K562 (cell line): ENCODE measurements around the gene ITGAL. TPM values are rescaled to one million over a fixed set of nuclear protein-coding genes. Genes with fewer than 3 reads are reported as not detected.

Source experiments
- BRD4 ChIP-seq: fragments of 200-600 bp; sonication (generic); IDR thresholded peaks from 2 replicates; pipeline ENCODE4 v1.6.1; 2017; ENCODE audit warnings: inconsistent platforms
- CBX2 ChIP-seq: fragments of 200-600 bp; sonication (generic); IDR thresholded peaks from one replicate; pipeline ENCODE4 v1.6.1; 2012; ENCODE audit warnings: mild to moderate bottlenecking, low read length, inconsistent platforms; ENCODE audit not compliant: insufficient read depth, poor library complexity, severe bottlenecking
- CBX5 ChIP-seq: IDR thresholded peaks from 2 replicates; pipeline ENCODE4 v1.6.1; 2014; ENCODE audit warnings: low read depth, borderline replicate concordance
- KAT7 ChIP-seq: sonication (generic); formaldehyde crosslinking; IDR thresholded peaks from 2 replicates; pipeline ENCODE4 v1.8.0; 2022; ENCODE audit warnings: missing genetic modification reagents, mild to moderate bottlenecking, borderline replicate concordance
- KLF13 ChIP-seq: fragments of 450-650 bp; IDR thresholded peaks from 2 replicates; pipeline ENCODE4 v1.6.1; 2016; ENCODE audit warnings: missing genetic modification characterization, low read depth, mild to moderate bottlenecking, missing compliant biosample characterization, moderate library complexity, borderline replicate concordance
- MBD2 ChIP-seq: sonication (generic); IDR thresholded peaks from 2 replicates; pipeline ENCODE4 v1.6.1; 2016; ENCODE audit warnings: low read depth, borderline replicate concordance
- NFIC ChIP-seq: fragments of 450-650 bp; IDR thresholded peaks from 2 replicates; pipeline ENCODE4 v1.6.1; 2017; ENCODE audit warnings: mild to moderate bottlenecking, inconsistent platforms
- NR4A1 ChIP-seq, 2 experiments: fragments of 250-450 bp in 1 of 2; fragments of 450-650 bp in 1 of 2; sonication (Bioruptor Pico) in 1 of 2; IDR thresholded peaks; 2 replicates each; pipeline versions ENCODE4 v1.4.0 to v1.6.1; 2016 to 2020; ENCODE audit warnings: mild to moderate bottlenecking in 2 of 2, missing compliant biosample characterization in 1 of 2, missing genetic modification characterization in 1 of 2, moderate library complexity in 1 of 2
- SMAD4 ChIP-seq: fragments of 250-450 bp; sonication (Bioruptor Pico); conservative IDR thresholded peaks from 2 replicates; pipeline ENCODE4 v1.8.0; 2021; ENCODE audit warnings: inconsistent platforms, mild to moderate bottlenecking, moderate library complexity
- polyA plus RNA-seq, 8 experiments: library from polyadenylated mRNA; depleted of rRNA in 4 of 8; stranded (reverse) in 5 of 8; unstranded in 3 of 8; fragments of >200 nt; fragmentation: Nextera tagmentation in 2 of 8; fragmentation: Illumina TruSeq in 1 of 8; extraction: Ambion mirVana in 2 of 8; extraction: Trizol in 1 of 8; gene quantifications; 2 replicates each; pipeline versions ENCODE4 v1.2.1 to v1.2.3, GENCODE V29; 2011 to 2014; ENCODE audit warnings: inconsistent platforms in 1 of 8, missing spikeins in 1 of 8
- total RNA-seq, 7 experiments: library from RNA; depleted of rRNA in 6 of 7; stranded (reverse); fragments of >200 nt in 6 of 7; fragmentation: Illumina TruSeq in 2 of 7; extraction: Trizol in 2 of 7; gene quantifications; 2 replicates each; pipeline versions ENCODE4 v1.2.1 to v1.2.3, GENCODE V29; 2011 to 2021; ENCODE audit warnings: low replicate concordance in 1 of 7
- TF ChIP-seq, protein P1 (sequence below), 2 experiments: fragments of 450-650 bp; IDR thresholded peaks; 2 replicates each; pipeline ENCODE4 v1.6.1; 2016; ENCODE audit warnings: mild to moderate bottlenecking in 2 of 2, borderline replicate concordance in 1 of 2, low read depth in 1 of 2, moderate library complexity in 1 of 2
- TF ChIP-seq, protein P2 (sequence below): sonication (generic); formaldehyde crosslinking; IDR thresholded peaks from 2 replicates; pipeline ENCODE4 v1.8.0; 2022; ENCODE audit warnings: missing genetic modification reagents, mild to moderate bottlenecking, moderate library complexity, borderline replicate concordance
- TF ChIP-seq, protein P3 (sequence below): fragments of 450-650 bp; IDR thresholded peaks from 2 replicates; pipeline ENCODE4 v1.6.1; 2016; ENCODE audit warnings: borderline replicate concordance

The ITGAL gene
- total and polyA plus RNA-seq, 9 of the 15 experiments (the other 6 are each of a cell fraction or from before 2014, with no cell fraction given), result 0.01 to 0.53 TPM; not detected in 7

DNA sequence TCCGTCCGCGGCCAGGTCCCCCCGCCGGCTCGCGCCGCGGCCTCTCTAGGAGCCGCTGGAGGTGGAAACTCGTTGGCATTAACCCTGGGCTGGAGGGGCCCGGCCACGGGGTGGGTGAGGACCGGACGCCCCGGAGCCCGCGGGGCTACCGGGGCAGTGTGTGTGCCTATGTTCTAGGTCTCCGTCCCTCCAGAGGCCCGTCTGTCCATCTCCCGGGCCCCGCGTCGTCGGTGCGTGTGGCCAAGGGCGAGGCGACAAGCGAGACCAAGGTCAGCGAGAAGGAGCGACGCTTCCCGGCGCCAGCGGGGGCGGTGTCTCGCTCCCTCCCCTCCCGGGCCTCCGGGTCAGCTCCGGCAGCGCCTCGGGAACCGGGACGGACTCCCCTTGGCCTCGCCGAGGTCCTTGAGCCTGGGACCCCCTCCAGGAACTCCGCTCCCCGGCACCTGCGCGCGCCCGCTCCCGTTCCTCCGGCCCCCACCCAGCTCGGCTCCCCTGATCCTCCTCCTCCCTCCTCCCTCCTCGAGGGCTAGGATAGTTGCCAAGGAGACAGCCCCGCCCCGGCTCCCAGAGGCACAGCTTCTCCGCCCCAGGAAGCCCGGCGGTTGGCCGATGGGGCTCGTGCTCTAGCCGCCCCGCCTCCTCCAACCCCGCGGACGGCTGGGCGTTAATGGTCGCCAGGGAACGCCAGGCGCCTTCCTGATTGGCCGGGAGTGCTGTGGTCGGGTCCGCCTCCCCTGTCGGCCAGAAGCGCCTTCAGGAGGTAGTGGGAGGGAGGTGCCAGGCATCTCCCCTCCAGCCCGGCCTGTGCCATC lies 54.5 kb downstream of the ITGAL start (continued):
- TF ChIP-seq, protein P1, sequence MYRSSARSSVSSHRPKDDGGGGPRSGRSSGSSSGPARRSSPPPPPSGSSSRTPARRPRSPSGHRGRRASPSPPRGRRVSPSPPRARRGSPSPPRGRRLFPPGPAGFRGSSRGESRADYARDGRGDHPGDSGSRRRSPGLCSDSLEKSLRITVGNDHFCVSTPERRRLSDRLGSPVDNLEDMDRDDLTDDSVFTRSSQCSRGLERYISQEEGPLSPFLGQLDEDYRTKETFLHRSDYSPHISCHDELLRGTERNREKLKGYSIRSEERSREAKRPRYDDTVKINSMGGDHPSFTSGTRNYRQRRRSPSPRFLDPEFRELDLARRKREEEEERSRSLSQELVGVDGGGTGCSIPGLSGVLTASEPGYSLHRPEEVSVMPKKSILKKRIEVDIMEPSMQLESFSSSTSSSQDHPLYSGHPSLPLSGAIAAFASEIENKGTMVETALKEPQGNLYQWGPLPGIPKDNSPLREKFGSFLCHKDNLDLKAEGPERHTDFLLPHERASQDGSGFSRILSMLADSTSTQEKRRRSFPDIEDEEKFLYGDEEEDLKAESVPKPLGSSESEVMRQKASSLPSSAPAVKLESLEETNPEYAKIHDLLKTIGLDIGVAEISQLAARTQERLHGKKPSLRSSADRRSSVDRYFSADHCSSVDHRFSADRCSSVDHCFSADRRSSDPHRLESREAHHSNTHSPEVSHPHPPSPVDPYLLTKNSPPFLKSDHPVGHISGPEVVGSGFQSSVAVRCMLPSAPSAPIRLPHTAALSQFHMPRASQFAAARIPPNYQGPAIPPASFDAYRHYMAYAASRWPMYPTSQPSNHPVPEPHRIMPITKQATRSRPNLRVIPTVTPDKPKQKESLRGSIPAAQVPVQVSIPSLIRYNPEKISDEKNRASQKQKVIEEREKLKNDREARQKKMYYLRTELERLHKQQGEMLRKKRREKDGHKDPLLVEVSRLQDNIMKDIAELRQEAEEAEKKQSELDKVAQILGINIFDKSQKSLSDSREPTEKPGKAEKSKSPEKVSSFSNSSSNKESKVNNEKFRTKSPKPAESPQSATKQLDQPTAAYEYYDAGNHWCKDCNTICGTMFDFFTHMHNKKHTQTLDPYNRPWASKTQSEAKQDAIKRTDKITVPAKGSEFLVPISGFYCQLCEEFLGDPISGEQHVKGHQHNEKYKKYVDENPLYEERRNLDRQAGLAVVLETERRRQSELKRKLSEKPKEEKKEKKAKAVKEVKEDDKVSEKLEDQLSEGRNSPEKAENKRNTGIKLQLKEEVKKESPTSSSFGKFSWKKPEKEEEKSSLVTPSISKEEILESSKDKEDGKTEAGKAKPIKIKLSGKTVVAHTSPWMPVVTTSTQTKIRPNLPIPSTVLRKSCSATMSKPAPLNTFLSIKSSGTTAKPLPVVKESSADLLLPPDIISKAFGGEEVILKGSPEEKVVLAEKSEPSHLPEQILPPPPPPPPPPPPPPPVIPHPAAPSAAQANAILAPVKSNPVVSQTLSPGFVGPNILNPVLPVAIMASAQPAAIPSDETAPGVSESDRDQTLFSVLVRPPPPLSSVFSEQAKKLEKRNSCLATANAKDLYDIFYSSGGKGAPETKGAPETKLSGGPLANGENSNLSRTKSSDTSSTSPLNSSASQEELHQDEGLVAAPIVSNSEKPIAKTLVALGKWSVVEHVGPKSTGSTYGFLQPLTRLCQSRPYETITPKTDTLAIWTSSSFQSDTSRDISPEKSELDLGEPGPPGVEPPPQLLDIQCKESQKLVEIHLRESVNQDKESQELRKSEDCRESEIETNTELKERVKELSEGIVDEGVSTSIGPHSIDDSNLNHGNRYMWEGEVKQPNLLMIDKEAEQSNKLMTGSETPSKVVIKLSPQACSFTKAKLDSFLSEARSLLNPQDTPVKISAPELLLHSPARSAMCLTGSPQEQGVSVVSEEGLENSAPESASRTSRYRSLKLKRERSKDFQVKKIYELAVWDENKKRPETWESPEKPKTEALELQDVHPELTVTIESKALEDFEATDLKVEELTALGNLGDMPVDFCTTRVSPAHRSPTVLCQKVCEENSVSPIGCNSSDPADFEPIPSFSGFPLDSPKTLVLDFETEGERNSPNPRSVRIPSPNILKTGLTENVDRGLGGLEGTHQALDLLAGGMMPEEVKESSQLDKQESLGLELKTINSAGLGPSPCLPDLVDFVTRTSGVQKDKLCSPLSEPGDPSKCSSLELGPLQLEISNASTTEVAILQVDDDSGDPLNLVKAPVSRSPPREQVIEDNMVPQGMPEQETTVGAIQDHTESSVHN (IDR thresholded peaks at IDR 0.05; ENCODE audit: borderline replicate concordance in 1 of 2, low read depth in 1 of 2), result no peak
- TF ChIP-seq, protein P2, sequence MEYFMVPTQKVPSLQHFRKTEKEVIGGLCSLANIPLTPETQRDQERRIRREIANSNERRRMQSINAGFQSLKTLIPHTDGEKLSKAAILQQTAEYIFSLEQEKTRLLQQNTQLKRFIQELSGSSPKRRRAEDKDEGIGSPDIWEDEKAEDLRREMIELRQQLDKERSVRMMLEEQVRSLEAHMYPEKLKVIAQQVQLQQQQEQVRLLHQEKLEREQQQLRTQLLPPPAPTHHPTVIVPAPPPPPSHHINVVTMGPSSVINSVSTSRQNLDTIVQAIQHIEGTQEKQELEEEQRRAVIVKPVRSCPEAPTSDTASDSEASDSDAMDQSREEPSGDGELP, result peak; percentile 80
- TF ChIP-seq CBX5 (no peak), MBD2 (peak; percentile 37; the same call in 1 of the 2 replicates), SMAD4 (CRISPR knock-in tag) (peak; percentile 92), BRD4 (peak; percentile 76; the same call in 1 of the 2 replicates), NR4A1 (CRISPR knock-in tag; IDR thresholded peaks at IDR 0.05) (0 out of 2 replicates have a peak, but pooled peaks have one; percentile 20), NR4A1 (tag; IDR thresholded peaks at IDR 0.05) (0 out of 2 replicates have a peak, but pooled peaks have one; percentile 65), NFIC (peak; percentile 49), CBX2 (no peak), KLF13 (peak; percentile 39; the same call in 1 of the 2 replicates), KAT7 (CRISPR knock-in tag) (0 out of 2 replicates have a peak, but pooled peaks have one; percentile 69)
- TF ChIP-seq, protein P3, sequence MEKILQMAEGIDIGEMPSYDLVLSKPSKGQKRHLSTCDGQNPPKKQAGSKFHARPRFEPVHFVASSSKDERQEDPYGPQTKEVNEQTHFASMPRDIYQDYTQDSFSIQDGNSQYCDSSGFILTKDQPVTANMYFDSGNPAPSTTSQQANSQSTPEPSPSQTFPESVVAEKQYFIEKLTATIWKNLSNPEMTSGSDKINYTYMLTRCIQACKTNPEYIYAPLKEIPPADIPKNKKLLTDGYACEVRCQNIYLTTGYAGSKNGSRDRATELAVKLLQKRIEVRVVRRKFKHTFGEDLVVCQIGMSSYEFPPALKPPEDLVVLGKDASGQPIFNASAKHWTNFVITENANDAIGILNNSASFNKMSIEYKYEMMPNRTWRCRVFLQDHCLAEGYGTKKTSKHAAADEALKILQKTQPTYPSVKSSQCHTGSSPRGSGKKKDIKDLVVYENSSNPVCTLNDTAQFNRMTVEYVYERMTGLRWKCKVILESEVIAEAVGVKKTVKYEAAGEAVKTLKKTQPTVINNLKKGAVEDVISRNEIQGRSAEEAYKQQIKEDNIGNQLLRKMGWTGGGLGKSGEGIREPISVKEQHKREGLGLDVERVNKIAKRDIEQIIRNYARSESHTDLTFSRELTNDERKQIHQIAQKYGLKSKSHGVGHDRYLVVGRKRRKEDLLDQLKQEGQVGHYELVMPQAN, result no peak
